GM23248 (cell line): ENCODE measurements around the gene GPHN. TPM values are rescaled to one million over a fixed set of nuclear protein-coding genes. Genes with fewer than 3 reads are reported as not detected.

Experiments
- DNase-seq: peaks from one replicate; pipeline ENCODE4 v3.0.0-alpha.2; 2015
- H2AFZ ChIP-seq: fragments of 200-600 bp; sonication (generic); 2 replicates; pipeline ENCODE4 v1.6.1; 2016; ENCODE audit warnings: antibody characterized with exemption
- H3F3A ChIP-seq: fragments of 200-600 bp; sonication (generic); 2 replicates; pipeline ENCODE4 v1.6.1; 2016; ENCODE audit warnings: mild to moderate bottlenecking, antibody characterized with exemption, mixed run types; ENCODE audit not compliant: insufficient read depth
- H3K27ac ChIP-seq: fragments of 200-600 bp; sonication (generic); 2 replicates; pipeline ENCODE4 v1.5.1; 2016; ENCODE audit warnings: mild to moderate bottlenecking
- H3K27me3 ChIP-seq: fragments of 200-600 bp; sonication (generic); replicated peaks from 2 replicates; pipeline ENCODE4 v1.6.1; 2016; ENCODE audit warnings: mild to moderate bottlenecking; ENCODE audit not compliant: insufficient read depth
- H3K36me3 ChIP-seq: fragments of 200-600 bp; sonication (generic); 2 replicates; pipeline ENCODE4 v1.6.1; 2016; ENCODE audit warnings: low read depth, mild to moderate bottlenecking
- H3K4me1 ChIP-seq: fragments of 200-600 bp; sonication (generic); 2 replicates; pipeline ENCODE4 v1.6.1; 2016; ENCODE audit warnings: mild to moderate bottlenecking; ENCODE audit not compliant: insufficient read depth
- H3K4me2 ChIP-seq: fragments of 200-600 bp; sonication (generic); one replicate; pipeline ENCODE4 v1.6.1; 2016; ENCODE audit warnings: mild to moderate bottlenecking; ENCODE audit not compliant: unreplicated experiment
- H3K4me3 ChIP-seq: fragments of 200-600 bp; sonication (generic); 2 replicates; pipeline ENCODE4 v1.5.1; 2016; ENCODE audit warnings: mild to moderate bottlenecking
- H3K79me2 ChIP-seq: fragments of 200-600 bp; sonication (generic); 2 replicates; pipeline ENCODE4 v1.6.1; 2016; ENCODE audit warnings: mild to moderate bottlenecking; ENCODE audit not compliant: insufficient read depth
- H3K9ac ChIP-seq: fragments of 200-600 bp; sonication (generic); 2 replicates; pipeline ENCODE4 v1.6.1; 2016; ENCODE audit warnings: mild to moderate bottlenecking
- H3K9me2 ChIP-seq: fragments of 200-600 bp; sonication (generic); 2 replicates; pipeline ENCODE4 v1.6.1; 2016; ENCODE audit warnings: mixed run types, mild to moderate bottlenecking, moderate library complexity; ENCODE audit not compliant: insufficient read depth
- H3K9me3 ChIP-seq: fragments of 200-600 bp; sonication (generic); one replicate; pipeline ENCODE4 v1.6.1; 2017; ENCODE audit warnings: low read depth
- H4K20me1 ChIP-seq: fragments of 200-600 bp; sonication (generic); 2 replicates; pipeline ENCODE4 v1.6.0; 2016; ENCODE audit not compliant: insufficient read depth
- EZH2 ChIP-seq: fragments of 200-600 bp; sonication (generic); IDR thresholded peaks from 2 replicates; pipeline ENCODE4 v1.6.1; 2018; ENCODE audit warnings: antibody characterized with exemption, mild to moderate bottlenecking; ENCODE audit not compliant: insufficient read depth, poor library complexity, severe bottlenecking
- EZH2phosphoT487 ChIP-seq: fragments of 200-600 bp; sonication (generic); IDR thresholded peaks from 2 replicates; pipeline ENCODE4 v1.6.1; 2018; ENCODE audit warnings: antibody characterized with exemption, moderate library complexity, mild to moderate bottlenecking, low read depth; ENCODE audit not compliant: insufficient read depth
- WGBS, 2 experiments: methylation state at CpG; one replicate each; pipeline ENCODE4 v1.1.6; 2015 to 2017; ENCODE audit warnings: low lambda C conversion rate in 2 of 2, low coverage in 1 of 2; ENCODE audit errors: missing lambda C conversion rate in 2 of 2; 5-methylcytosine and 5-hydroxymethylcytosine counted together
- in situ Hi-C: fragments of 300-500 bp; cut with MboI; formaldehyde crosslinking; loops from 2 replicates; pipeline ENCODE4 v1.15.0; 2020
- polyA plus RNA-seq: library from polyadenylated mRNA; unstranded; fragments of >200 nt; fragmentation: Nextera tagmentation; extraction: Ambion mirVana; gene quantifications from 2 replicates; pipeline ENCODE4 v1.2.1, GENCODE V29; 2016
- total RNA-seq: library from RNA; depleted of rRNA; stranded (reverse); fragments of >200 nt; shearing (Covaris generic); gene quantifications from 2 replicates; pipeline ENCODE4 v1.2.3, GENCODE V29; 2014

Gene GPHN
- total and polyA plus RNA-seq, 2 experiments from 2014 or later: 7.6 to 9.3 TPM

DNA sequence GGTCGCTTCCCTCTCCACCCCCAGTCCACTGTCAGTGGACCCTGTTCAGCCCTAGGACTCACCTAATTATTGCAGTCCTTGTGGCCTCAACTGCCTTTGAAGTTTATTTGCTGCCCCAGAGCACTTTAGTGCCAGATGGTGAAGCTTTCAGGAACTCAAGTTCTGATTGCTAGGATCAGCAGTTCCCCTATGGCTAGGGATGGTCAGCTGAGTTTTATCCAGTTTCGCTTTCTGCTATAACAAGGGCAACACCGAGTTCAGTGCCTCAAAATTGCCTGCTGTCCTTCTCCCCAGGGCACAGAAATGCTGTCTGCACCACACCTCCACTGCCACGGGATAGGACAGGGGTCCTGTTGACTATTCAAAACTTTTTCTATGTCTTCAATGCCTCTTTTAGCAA, 295.0 kb downstream of the GPHN start:
- peaks cover 4% of the 10 kb centered on the region for H3K9me3 ChIP-seq
- no peak for DNase-seq
- no peaks in the 10 kb centered on the region for H4K20me1 ChIP-seq
- H3K79me2 ChIP-seq: no peaks in the 10 kb centered on the region
- TF ChIP-seq EZH2phosphoT487 (no peak), EZH2 (no peak)
- no peak overlapping the region for H3K9ac ChIP-seq
- in situ Hi-C loops: no loop called here
- H3K9me2 ChIP-seq: no peaks in the 10 kb centered on the region
- no peak overlapping the region for H3K27ac ChIP-seq
- whole genome bisulfite sequencing, 2 experiments: 73 to 77% methylated on average over 4 of the region's 4 CpGs
- no peaks in the 10 kb centered on the region for H3F3A ChIP-seq
- no peak overlapping the region for H3K4me3 ChIP-seq
- no peak overlapping the region for H3K4me2 ChIP-seq
- H3K4me1 ChIP-seq: no peaks in the 10 kb centered on the region
- no peaks in the 10 kb centered on the region for H3K36me3 ChIP-seq
- H3K27me3 ChIP-seq: no peaks in the 10 kb centered on the region
- H2AFZ ChIP-seq: no peak overlapping the region

DNA sequence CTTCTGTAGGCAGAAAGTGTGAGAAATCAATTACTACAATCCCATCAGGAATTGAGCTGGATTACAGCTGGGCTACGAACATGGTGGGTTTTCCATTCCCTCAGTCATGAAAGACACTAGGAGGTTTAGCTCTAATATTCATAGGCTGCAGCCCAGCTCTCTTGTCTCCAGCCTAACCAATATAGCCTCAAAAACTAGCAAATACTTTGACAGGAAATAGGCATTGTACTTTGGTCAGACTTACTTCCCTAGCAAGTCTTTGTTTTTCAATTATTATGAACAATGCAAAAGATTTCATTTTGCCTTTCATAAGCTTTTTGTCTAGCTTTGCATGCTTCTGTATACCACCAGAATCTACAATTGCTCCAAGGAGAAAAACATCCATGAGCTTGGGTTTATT, 296.2 kb downstream of the GPHN start:
- no peaks in the 10 kb centered on the region for H4K20me1 ChIP-seq
- H3K9ac ChIP-seq: no peak overlapping the region
- no peaks in the 10 kb centered on the region for H3K27me3 ChIP-seq
- H3K36me3 ChIP-seq: no peaks in the 10 kb centered on the region
- peaks cover 4% of the 10 kb centered on the region for H3K9me3 ChIP-seq
- H3K4me3 ChIP-seq: no peak overlapping the region
- WGBS, 2 experiments: 50% methylated on average over 1 of the region's 1 CpG
- no peaks in the 10 kb centered on the region for H3K4me1 ChIP-seq
- no peak overlapping the region for H3K27ac ChIP-seq
- H3F3A ChIP-seq: no peaks in the 10 kb centered on the region
- H3K79me2 ChIP-seq: no peaks in the 10 kb centered on the region
- H3K9me2 ChIP-seq: no peaks in the 10 kb centered on the region
- no peak for DNase-seq
- in situ Hi-C loops: no loop called here
- H2AFZ ChIP-seq: no peak overlapping the region
- H3K4me2 ChIP-seq: no peak overlapping the region
- TF ChIP-seq EZH2: no peak
- TF ChIP-seq EZH2phosphoT487: no peak

DNA sequence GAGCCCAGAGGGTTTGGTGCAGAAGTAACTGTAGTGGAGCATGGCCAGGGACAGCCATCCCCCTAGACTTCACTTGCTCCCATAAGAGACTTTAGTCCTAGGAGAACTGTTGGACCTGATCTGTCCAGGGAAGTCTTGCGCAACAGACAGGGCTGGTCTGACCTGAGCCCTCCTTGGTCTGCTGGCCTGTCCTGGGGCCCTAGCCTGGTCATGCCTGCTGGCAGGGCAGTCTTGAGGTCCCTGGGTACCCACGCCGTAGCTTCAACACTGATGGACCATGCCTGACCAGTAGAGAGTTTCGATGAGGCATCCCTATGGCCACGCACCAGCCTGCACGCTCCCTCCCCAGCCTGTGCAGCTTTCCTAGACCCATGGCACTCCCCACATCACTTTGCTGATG, 305.7 kb downstream of the GPHN start:
- Histone ChIP-seq H3K27me3 (no peaks in the 10 kb centered on the region), H3K9me2 (no peaks in the 10 kb centered on the region), H3K9me3 (no peaks in the 10 kb centered on the region), H3K4me2 (no peak overlapping the region), H2AFZ (no peak overlapping the region), H3K79me2 (no peaks in the 10 kb centered on the region), H3K4me1 (no peaks in the 10 kb centered on the region), H3K4me3 (no peak overlapping the region), H3K36me3 (no peaks in the 10 kb centered on the region), H3K9ac (no peak overlapping the region), H3F3A (no peaks in the 10 kb centered on the region), H4K20me1 (no peaks in the 10 kb centered on the region), H3K27ac (no peak overlapping the region)
- no peak for DNase-seq
- 95 to 98% methylated on average over 6 of the region's 6 CpGs for WGBS, 2 experiments
- TF ChIP-seq EZH2phosphoT487 (no peak), EZH2 (no peak)
- in situ Hi-C loops: no loop called here

DNA sequence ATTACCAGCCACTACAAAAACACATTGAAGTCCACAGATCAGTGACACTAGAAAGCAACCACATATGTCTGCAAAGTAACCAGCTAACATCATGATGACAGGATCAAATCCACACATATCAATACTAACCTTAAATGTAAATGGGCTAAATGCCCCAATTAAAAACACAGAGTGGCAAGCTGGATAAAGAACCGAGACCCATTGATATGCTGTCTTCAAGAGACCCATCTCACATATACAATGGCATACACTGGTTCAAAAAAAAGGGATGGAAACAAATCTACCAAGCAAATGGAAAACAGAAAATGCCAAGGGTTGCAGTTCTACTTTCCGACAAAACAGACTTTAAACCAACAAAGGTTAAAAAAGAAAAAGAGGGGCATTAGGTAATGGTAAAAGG, 307.7 kb downstream of the GPHN start:
- no peak for TF ChIP-seq EZH2
- no peak for TF ChIP-seq EZH2phosphoT487
- no peak for DNase-seq
- in situ Hi-C loops: no loop called here

DNA sequence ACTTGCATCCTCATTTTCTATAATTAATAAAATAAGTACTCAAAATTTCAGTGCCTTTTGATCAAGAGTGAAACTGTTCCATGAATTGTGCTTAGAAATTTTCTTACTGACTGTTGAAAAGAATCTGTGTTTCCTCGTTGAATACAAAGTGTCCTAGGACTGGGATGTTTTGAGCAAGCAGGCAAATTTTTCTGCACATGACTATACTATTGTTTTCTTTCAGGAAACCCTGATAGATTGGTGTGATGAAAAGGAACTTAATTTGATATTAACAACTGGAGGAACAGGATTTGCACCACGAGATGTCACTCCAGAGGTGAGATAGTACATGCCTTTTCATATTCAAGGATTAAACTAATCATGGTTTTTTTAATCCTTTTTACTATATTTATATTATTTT, 316.3 kb downstream of the GPHN start:
- in situ Hi-C loops: no loop called here
- Histone ChIP-seq H3K27ac (no peak overlapping the region), H3K4me3 (no peak overlapping the region), H3K9me3 (no peaks in the 10 kb centered on the region), H3K9me2 (no peaks in the 10 kb centered on the region), H3K4me2 (no peak overlapping the region), H3F3A (no peaks in the 10 kb centered on the region), H2AFZ (no peak overlapping the region), H3K27me3 (no peaks in the 10 kb centered on the region), H3K36me3 (no peaks in the 10 kb centered on the region), H3K9ac (no peak overlapping the region), H3K79me2 (no peaks in the 10 kb centered on the region), H3K4me1 (no peaks in the 10 kb centered on the region), H4K20me1 (no peaks in the 10 kb centered on the region)
- no peak for TF ChIP-seq EZH2
- TF ChIP-seq EZH2phosphoT487: no peak
- DNase-seq: no peak
- 69 to 76% methylated on average over 2 of the region's 2 CpGs for WGBS, 2 experiments

More for the DNA sequence above, 307.7 kb downstream of the GPHN start:
- 96 to 100% methylated on average over 2 of the region's 2 CpGs for WGBS, 2 experiments
- Histone ChIP-seq H4K20me1 (no peaks in the 10 kb centered on the region), H3K79me2 (no peaks in the 10 kb centered on the region), H3K27ac (no peak overlapping the region), H3K9me3 (no peaks in the 10 kb centered on the region), H3K4me2 (no peak overlapping the region), H3K4me3 (no peak overlapping the region), H3F3A (no peaks in the 10 kb centered on the region), H3K9ac (no peak overlapping the region), H3K4me1 (no peaks in the 10 kb centered on the region), H3K27me3 (no peaks in the 10 kb centered on the region), H2AFZ (no peak overlapping the region), H3K9me2 (no peaks in the 10 kb centered on the region), H3K36me3 (no peaks in the 10 kb centered on the region)
